Forelimb muscle (tissue), 1 donor: ENCODE measurements around the gene NUP43. TPM values are rescaled to one million over a fixed set of nuclear protein-coding genes. Genes with fewer than 3 reads are reported as not detected.
"Not testable (repeated sequence)": the region's sequence is repeated elsewhere in the genome, so short reads cannot be mapped to it uniquely, and the experiment has no call there.

Source experiments
- DNase-seq: peaks from one replicate; pipeline ENCODE4 v3.0.0-alpha.2; 2013; ENCODE audit warnings: low read depth
- polyA plus RNA-seq: library from polyadenylated mRNA; unstranded; fragments of 120-200 nt; gene quantifications from one replicate; pipeline ENCODE4 v1.2.1, GENCODE V29; 2013; ENCODE audit not compliant: insufficient read length

NUP43 gene
- polyA plus RNA-seq, 1 donor = 23.8 TPM

DNA sequence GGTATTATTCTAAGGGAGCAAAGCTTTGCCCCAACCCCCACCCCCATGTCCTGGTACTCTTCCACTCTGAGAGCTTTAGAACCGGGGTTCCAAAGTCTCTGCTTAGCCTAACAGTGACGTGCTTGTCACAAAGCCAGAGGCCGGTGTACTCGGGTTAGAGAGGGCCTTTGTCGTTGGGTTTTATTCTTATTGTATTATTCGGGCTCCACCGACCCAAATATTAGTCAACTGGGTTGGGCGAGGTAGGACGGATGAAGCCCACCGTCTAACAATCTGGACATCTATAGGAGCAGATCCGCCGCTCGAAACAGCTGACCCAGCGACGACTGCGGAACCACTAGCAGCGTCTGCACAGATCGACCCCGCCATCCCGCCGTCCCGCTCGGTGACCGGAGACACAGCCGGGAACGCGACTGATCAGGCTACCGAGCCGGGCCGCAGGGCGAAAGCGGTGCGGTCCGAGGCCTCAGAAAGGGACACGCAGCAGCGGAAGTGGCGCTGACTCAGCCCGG, 2.8 kb upstream of the NUP43 start:
- DNase-seq = not testable (repeated sequence)

DNA sequence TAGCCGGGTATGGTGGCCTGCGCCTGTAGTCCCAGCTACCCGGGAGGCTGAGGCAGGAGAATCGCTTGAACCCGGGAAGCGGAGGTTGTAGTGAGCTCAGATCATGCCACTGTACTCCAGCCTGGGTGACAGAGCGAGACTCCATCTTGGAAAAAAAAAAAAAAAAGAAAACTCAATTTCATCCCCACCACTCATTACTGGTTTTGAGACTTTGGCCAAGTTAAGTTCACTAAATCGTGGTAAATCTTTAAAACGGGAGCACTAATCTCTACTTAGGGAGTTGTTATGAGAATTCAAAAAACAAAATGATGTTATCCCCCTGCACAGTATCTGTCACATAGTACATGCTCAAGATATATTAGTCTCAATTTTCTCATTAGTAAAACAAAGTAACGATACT, 1.1 kb downstream of the NUP43 start:
- DNase-seq = not testable (repeated sequence)

DNA sequence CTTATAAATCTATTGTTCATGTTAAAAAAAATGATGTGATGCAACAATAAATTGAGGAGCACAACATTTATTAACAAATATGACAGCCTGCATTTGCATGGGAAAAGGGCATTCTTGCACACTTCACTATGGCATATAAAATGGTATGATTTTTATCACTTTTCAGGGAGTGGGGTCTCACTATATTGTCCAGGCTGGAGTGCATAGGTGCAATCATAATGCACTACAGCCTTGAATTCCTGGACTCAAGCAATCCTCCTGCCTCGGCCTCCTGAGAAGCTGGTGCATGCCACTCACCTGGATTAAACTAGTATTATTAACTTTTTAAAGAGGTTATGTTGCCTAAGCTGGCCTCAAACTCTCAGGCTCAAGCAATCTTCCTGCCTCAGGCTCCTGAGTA, 11.4 kb downstream of the NUP43 start:
- DNase-seq = no peak

GRCh38 chr6:149733089-149733720, 13.1 kb downstream of the NUP43 start:
- no peak for DNase-seq

GRCh38 chr6:149729824-149730223, 16.5 kb downstream of the NUP43 start:
- no peak for DNase-seq

GRCh38 chr6:149728499-149729234, 17.7 kb downstream of the NUP43 start:
- no peak for DNase-seq

- DNase-seq = no peak
These were observed 18.4 kb downstream of the NUP43 start for GRCh38 chr6:149727793-149728498.

GRCh38 chr6:149725785-149726184, 20.5 kb downstream of the NUP43 start:
- DNase-seq = no peak

- DNase-seq = no peak
These were observed 22.4 kb downstream of the NUP43 start for GRCh38 chr6:149723771-149724417.

- DNase-seq = no peak
These were observed 23.1 kb downstream of the NUP43 start for GRCh38 chr6:149723262-149723661.

GRCh38 chr6:149719531-149719930, 26.8 kb downstream of the NUP43 start:
- no peak for DNase-seq

- DNase-seq = peak; percentile 54
These were observed 28.5 kb downstream of the NUP43 start, which contains the start of gene LATS1 for GRCh38 chr6:149717588-149718458. Gene LATS1 (minus strand): TSS chr6:149718101. CDS start chr6:149702126, 15,975 bp downstream.

DNA sequence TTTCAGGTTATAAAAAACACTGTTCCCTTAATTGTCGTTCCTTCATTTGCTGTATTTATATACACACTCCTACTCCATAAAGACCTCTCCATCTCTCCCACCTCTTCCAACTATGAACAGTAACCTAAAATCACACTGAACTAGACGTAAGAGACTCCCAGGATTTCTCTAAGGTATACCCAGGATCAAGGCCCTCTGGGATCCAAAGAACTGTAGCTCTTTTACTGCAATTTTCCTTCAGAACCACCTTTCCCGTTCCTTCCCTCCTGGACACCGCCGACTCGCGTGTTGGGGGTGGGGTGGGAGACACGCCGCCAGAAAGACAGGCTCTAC, 29.1 kb downstream of the NUP43 start:
- no peak for DNase-seq

- DNase-seq = no peak
These were observed 30.0 kb downstream of the NUP43 start for GRCh38 chr6:149716181-149716963.

DNA sequence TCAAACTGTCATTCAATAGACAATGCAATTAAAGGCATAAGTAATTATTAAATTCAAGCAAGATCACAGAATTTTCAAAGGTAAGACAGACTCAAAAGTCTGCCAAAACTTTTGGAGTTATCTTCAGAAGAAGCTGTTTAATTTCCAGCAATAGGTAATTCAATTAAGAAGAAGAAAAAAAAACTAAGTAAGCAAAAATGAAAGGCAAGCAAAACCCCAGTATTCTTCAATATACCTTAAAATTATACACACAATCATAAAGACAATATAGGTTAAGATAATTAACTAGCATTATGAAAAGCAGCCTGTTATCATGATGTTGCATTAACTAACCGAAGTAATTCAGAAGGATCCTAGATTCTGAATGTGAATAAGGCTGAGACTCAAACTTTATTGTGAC, 31.9 kb downstream of the NUP43 start:
- DNase-seq = no peak

DNA sequence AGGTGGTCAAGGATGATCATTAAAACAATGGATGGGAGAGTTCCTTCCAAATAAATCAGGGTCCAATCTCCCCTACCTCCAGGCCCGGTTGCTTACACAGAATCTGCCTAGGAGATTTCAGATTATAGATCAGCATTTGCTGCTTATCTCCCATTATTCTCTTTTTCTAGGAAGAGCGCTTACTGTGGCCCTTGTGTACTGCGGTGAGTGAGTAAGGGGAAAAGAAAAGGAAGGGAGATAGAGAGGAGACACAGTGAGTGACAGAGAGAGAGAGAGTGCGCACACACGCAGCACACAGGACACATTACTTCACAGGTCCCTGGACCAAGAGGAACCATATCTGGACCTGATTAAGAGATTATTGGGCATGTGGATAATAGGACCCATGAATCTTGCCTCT, 34.6 kb downstream of the NUP43 start:
- no peak for DNase-seq

DNA sequence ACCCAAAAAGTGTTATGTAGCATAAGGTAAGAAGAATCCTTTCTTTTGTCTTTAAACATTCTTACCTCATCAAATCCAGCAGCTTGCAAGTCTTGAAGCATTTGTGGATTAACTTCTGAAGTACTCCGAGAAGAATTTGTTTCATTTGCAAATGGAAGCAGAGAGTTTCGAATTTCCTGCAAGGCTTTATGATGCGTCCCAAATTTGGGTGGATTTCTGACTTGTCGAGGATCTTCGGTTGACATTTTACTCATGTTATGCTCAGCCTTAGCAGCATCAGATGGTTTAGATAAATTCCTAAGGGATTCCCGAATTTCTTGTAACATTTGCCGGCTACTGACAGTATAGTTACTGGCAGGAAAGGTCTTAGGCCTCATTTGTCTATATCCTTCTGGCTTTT, 44.6 kb downstream of the NUP43 start:
- no peak for DNase-seq

DNA sequence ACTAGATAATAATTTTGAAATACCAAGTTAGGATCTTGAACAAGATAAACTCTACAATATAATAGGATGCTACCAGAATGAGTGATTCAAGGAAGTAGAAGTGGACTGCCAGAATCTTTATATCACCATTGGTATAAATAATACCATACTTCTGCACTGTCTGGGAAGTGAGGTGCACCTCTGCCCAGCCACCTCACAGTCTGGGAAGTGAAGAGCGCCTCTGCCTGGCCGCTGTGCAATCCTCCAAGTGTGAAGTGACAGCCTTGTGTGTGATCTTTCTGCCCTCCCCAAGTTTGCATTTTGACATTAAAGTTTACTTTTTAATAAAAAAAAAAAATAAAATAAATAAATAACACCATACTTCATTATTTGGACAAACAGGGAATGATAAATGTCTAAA, 47.2 kb downstream of the NUP43 start:
- DNase-seq = no peak

DNA sequence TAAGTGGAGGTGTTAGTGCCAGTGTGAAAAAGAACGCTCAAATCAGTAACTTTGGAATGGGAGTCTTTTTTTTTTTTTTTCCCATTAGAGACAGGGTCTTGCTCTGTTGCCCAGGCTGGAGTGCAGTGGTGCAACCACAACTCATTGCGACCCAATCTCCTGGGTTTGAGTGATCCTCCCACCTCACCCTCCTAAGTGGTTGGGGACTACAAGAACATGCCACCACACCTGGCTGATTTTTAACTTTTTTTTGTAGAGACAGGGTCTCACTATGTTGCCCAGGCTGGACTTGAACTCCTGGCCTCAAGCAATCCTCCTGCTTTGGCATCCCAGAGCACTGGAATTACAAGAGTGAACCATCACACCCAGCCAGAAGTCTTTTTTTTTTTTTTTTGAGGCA, 48.2 kb downstream of the NUP43 start:
- DNase-seq = no peak

- no peak for DNase-seq
These were observed 49.4 kb downstream of the NUP43 start for GRCh38 chr6:149696901-149697300.
